ENCODE results near the gene PACRGL. TPM values are rescaled to one million over a fixed set of nuclear protein-coding genes. Genes with fewer than 3 reads are reported as not detected.
"Not testable (repeated sequence)": the region's sequence is repeated elsewhere in the genome, so short reads cannot be mapped to it uniquely, and the experiment has no call there.

PACRGL gene
- total RNA-seq, 4 donors from 2014 or later: 23.0 to 105 (median 32.0) TPM

DNA sequence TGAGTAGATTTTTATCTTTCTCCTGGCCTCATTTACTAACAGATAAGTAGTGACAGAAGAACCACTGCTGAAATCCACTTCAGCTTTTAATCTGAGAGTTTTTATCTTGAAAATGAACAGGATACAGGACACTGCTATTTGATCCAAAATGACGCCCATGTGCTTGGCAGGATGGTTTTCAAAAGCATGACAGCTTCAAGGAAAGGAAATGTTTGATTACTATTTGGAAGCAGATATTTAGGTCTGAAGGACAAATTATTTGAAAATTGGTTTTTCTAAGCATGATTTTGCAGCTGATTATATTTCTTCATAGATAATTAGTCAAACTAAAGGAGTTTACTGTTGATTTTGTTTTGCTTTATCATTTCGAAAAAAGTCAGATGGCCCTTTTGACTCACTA is 11.1 kb downstream of the PACRGL start:
- 90 to 92% methylated on average over 2 of the region's 2 CpGs for WGBS, 2 donors

DNA sequence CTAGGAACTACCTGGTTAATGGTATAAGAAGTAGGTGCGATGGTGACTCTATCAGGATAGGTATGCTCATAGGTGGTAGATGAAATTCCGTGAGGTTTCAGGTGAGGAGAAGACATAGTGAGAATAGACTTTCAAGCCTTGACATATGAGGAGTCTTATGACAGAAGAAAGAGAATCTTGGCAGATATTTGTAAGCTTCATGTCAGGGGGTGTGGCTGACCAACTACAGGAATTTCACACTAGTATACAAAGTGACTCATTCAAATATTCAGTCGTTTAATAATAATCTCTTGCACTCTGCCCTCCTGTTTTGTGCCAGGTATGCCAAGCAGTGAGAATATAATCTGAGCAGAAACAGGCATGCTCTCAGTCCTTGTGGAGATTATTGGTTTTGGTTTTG is 22.8 kb downstream of the PACRGL start:
- Histone ChIP-seq H3K4me3 (no peak overlapping the region), H3K4me1 (no peaks in the 10 kb centered on the region), H3K27ac (no peak overlapping the region), H3K36me3 (peaks cover 8 to 95% (median 11%) of the 10 kb centered on the region in 3 donors), H3K9me3 (peaks cover 0 to 25% (median 0%) of the 10 kb centered on the region in 4 donors), H3K27me3 (no peaks in the 10 kb centered on the region)
- no peak for DNase-seq (ENCODE audit: low spot score in 2 of 2)
- TF ChIP-seq POLR2A (IDR thresholded peaks at IDR 0.05): no peak
- WGBS, 2 donors: 73 to 92% methylated on average over 3 of the region's 3 CpGs

More for the DNA sequence above, 11.1 kb downstream of the PACRGL start:
- DNase-seq (ENCODE audit: low spot score in 2 of 2): no peak
- no peaks in the 10 kb centered on the region for H3K27me3 ChIP-seq
- H3K4me1 ChIP-seq: no peaks in the 10 kb centered on the region
- H3K27ac ChIP-seq: no peak overlapping the region
- H3K36me3 ChIP-seq: peaks cover 0 to 81% (median 3%) of the 10 kb centered on the region in 3 donors
- H3K9me3 ChIP-seq: peaks cover 0 to 5% (median 0%) of the 10 kb centered on the region in 4 donors
- TF ChIP-seq EP300 (IDR thresholded peaks at IDR 0.05): no peak
- H3K4me3 ChIP-seq: no peak overlapping the region

DNA sequence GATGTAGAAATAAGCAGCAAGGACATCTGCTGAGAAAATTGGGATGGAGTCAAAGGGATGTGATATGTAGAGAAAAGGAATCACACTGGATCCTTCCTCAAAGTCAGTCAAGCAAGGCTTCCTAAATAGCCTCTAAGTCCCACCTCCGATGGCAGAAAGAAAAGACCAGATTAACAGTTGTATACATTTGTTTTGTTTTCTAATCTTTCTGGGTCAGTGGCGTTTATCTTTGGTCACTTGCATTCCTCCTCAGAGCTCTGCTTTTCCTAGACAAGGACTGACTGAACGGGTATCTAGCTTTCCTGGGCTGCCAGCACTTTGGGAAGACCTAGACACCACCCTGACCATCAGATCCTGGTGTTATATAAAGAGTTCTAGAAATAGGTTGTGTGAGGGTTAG is 23.2 kb downstream of the PACRGL start:
- peaks cover 0 to 25% (median 0%) of the 10 kb centered on the region in 4 donors for H3K9me3 ChIP-seq
- no peaks in the 10 kb centered on the region for H3K27me3 ChIP-seq
- TF ChIP-seq, protein P1, sequence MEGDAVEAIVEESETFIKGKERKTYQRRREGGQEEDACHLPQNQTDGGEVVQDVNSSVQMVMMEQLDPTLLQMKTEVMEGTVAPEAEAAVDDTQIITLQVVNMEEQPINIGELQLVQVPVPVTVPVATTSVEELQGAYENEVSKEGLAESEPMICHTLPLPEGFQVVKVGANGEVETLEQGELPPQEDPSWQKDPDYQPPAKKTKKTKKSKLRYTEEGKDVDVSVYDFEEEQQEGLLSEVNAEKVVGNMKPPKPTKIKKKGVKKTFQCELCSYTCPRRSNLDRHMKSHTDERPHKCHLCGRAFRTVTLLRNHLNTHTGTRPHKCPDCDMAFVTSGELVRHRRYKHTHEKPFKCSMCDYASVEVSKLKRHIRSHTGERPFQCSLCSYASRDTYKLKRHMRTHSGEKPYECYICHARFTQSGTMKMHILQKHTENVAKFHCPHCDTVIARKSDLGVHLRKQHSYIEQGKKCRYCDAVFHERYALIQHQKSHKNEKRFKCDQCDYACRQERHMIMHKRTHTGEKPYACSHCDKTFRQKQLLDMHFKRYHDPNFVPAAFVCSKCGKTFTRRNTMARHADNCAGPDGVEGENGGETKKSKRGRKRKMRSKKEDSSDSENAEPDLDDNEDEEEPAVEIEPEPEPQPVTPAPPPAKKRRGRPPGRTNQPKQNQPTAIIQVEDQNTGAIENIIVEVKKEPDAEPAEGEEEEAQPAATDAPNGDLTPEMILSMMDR (IDR thresholded peaks at IDR 0.05): no peak
- TF ChIP-seq EP300 (IDR thresholded peaks at IDR 0.05) (no peak), POLR2A (IDR thresholded peaks at IDR 0.05) (no peak)
- no peak for DNase-seq (ENCODE audit: low spot score in 2 of 2)
- no peak overlapping the region for H3K27ac ChIP-seq
- H3K36me3 ChIP-seq: peaks cover 8 to 96% (median 11%) of the 10 kb centered on the region in 3 donors
- H3K4me1 ChIP-seq: no peaks in the 10 kb centered on the region
- H3K4me3 ChIP-seq: no peak overlapping the region
- WGBS, 2 donors: 89 to 91% methylated on average over 3 of the region's 3 CpGs

DNA sequence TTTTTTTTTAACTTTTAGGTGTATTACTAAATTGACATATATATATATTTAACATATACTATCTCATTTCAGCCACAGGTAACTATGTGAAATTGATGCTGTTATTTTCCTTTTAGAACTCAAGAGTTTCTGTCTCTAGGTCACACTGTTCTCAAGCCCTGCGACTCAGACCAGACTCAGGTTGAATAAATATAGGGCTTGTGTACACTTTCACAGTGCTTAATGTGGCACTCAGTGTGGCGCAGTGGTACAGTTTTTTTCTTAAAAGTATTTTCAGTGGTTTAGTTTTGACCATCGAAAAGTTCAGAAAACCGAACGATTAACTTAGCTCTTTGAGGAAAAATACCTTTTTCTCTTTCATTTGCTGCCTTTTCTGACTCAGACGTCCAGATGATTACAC is 24.7 kb downstream of the PACRGL start:
- WGBS, 2 donors: 78 to 94% methylated on average over 6 of the region's 6 CpGs
- H3K27me3 ChIP-seq: no peaks in the 10 kb centered on the region
- peaks cover 8 to 98% (median 11%) of the 10 kb centered on the region in 3 donors for H3K36me3 ChIP-seq
- DNase-seq (ENCODE audit: low spot score in 2 of 2): no peak
- H3K9me3 ChIP-seq: peaks cover 0 to 25% (median 0%) of the 10 kb centered on the region in 4 donors
- TF ChIP-seq POLR2A (IDR thresholded peaks at IDR 0.05) (no peak), EP300 (IDR thresholded peaks at IDR 0.05) (no peak)
- TF ChIP-seq, protein P1 (IDR thresholded peaks at IDR 0.05): no peak
- no peak overlapping the region for H3K27ac ChIP-seq
- no peaks in the 10 kb centered on the region for H3K4me1 ChIP-seq
- H3K4me3 ChIP-seq: no peak overlapping the region

DNA sequence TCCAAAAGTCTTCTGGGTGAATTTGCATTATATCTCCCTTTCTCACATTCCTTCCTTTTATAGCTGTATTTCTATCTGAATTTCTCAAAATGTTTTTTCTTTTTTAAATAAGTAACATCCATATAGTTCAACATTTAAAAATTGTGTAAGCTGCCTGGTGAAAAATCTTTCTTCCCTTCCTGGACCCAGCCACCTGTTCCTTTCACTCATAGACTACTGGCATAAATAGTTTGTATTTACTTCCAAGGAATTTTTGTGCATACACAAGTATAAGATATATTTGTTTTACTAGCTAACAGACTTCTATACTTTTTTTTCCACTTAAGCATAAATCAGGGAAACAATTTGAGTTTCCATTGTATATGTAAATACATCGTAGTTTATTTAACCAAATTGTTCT is 35.7 kb downstream of the PACRGL start:
- peaks cover 0 to 85% (median 4%) of the 10 kb centered on the region in 3 donors for H3K36me3 ChIP-seq
- 97 to 98% methylated on average over 1 of the region's 1 CpG for WGBS, 2 donors
- H3K27me3 ChIP-seq: no peaks in the 10 kb centered on the region

DNA sequence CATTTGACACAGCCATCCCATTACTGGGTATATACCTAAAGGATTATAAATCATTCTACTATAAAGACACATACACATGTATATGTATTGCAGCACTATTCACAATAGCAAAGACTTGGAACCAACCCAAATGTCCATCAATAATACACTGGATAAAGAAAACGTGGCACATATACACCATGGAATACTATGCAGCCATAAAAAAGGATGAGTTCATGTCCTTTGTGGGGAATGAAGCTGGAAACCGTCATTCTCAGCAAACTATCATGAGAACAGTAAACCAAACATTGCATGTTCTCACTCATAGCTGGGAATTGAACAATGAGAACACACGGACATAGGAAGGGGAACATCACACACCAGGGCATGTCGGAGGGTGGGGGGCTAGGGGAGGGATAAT is 45.7 kb downstream of the PACRGL start:
- peaks cover 0 to 40% (median 5%) of the 10 kb centered on the region in 4 donors for H3K9me3 ChIP-seq
- WGBS, 2 donors: 87 to 94% methylated on average over 4 of the region's 4 CpGs
- DNase-seq (ENCODE audit: low spot score in 2 of 2); H3K4me1 ChIP-seq; H3K27ac ChIP-seq; H3K27me3 ChIP-seq; H3K4me3 ChIP-seq: not testable (repeated sequence)
- peaks cover 0 to 20% (median 0%) of the 10 kb centered on the region in 3 donors for H3K36me3 ChIP-seq

More for the DNA sequence above, 35.7 kb downstream of the PACRGL start:
- Histone ChIP-seq H3K4me1 (no peaks in the 10 kb centered on the region), H3K27ac (no peak overlapping the region), H3K9me3 (peaks cover 0 to 20% (median 2%) of the 10 kb centered on the region in 4 donors), H3K4me3 (no peak overlapping the region)
- TF ChIP-seq, protein P1 (IDR thresholded peaks at IDR 0.05): no peak
- TF ChIP-seq EP300 (IDR thresholded peaks at IDR 0.05) (no peak), POLR2A (IDR thresholded peaks at IDR 0.05) (no peak)
- no peak for DNase-seq (ENCODE audit: low spot score in 2 of 2)

DNA sequence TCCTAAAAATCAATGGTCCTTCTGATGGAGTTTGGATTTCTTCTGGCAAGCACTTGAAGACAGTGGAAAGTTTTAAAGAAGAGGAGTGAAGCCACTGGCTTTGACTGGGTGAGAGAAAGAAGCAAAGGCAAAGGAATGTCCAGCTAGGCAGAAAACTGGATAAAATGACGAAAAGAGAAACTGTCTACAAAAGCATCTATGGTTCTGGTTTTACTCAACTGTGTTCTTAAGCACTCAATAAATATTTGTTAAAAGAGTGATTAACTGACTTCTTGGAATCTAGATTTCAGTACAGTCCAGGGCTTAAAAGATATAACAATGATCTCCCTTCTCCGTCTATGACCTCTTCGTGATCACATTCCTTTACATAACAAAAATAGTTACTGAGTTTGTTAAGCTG is 52.4 kb downstream of the PACRGL start:
- no peaks in the 10 kb centered on the region for H3K9me3 ChIP-seq
- no peak for DNase-seq (ENCODE audit: low spot score in 2 of 2)
- H3K27me3 ChIP-seq: no peaks in the 10 kb centered on the region
- peaks cover 0 to 22% (median 0%) of the 10 kb centered on the region in 3 donors for H3K36me3 ChIP-seq
- H3K4me3 ChIP-seq: no peak overlapping the region
- TF ChIP-seq POLR2A (IDR thresholded peaks at IDR 0.05) (no peak), EP300 (IDR thresholded peaks at IDR 0.05) (no peak)
- TF ChIP-seq, protein P1 (IDR thresholded peaks at IDR 0.05): no peak
- 74 to 78% methylated on average over 3 of the region's 3 CpGs for WGBS, 2 donors
- H3K27ac ChIP-seq: no peak overlapping the region
- no peaks in the 10 kb centered on the region for H3K4me1 ChIP-seq
